RPMI7951 (cell line): Measurements from ENCODE around the gene ECI2. TPM values are rescaled to one million over a fixed set of nuclear protein-coding genes. Genes with fewer than 3 reads are reported as not detected.

Experiments
- DNase-seq: peaks from one replicate; pipeline ENCODE4 v3.0.0-alpha.2; 2012; ENCODE audit warnings: low read depth
- total RNA-seq: library from RNA; depleted of rRNA; stranded (reverse); fragments of >200 nt; shearing (Covaris generic); gene quantifications from 2 replicates; pipeline ENCODE4 v1.2.3, GENCODE V29; 2014; rRNA removed

The ECI2 gene
- 154 and 176 TPM in 2 replicates for total RNA-seq

DNA sequence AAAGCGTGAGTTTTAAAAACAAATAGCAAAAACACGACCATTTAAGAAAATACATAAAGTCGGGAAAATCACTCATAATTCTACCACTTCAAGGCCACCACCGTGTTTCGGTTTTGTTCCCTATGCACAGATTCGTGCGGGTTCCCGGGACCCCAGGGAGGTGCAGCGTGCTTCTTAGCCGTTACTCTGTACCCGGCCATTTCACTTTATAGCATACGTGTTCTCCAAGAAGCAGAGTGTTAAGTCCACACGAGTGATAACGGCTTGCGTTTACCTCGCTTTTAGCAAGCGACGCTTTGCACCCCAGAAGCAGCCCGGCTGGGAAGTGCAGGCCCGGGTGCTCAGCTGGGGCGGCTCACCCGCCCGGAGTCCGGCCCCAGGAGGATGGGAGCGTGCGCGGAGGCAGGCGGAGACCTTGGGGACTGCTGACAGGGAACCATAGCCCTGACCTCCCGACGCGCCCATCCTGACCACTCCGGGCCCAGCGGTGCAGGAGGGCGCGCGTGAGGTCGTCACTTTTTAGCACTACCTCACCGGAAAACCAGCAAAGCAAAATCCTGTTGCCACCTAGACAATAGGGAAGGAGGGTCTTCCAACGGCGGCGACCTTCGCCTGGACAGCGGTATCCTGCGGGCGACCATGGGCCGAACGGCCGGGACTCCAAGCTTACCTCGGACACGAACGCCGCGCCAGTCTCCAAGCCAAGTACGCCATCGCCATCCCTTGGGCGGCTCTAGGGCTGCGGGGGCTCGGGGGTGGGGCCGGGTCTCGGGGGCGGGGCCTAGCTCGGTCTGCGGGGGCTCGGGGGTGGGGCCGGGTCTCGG is at the start of gene ECI2:
TSS of gene ECI2 (minus strand) at position 735 of the 824 bp plus-strand sequence. CDS start at position 720, 15 bp downstream.
- DNase-seq: peak; percentile 76

- peak; percentile 53 for DNase-seq
These were observed 45.4 kb upstream of the ECI2 start for GRCh38 chr6:4180652-4181255.

- no peak for DNase-seq
These were observed 44.7 kb upstream of the ECI2 start for GRCh38 chr6:4179960-4180651.

DNA sequence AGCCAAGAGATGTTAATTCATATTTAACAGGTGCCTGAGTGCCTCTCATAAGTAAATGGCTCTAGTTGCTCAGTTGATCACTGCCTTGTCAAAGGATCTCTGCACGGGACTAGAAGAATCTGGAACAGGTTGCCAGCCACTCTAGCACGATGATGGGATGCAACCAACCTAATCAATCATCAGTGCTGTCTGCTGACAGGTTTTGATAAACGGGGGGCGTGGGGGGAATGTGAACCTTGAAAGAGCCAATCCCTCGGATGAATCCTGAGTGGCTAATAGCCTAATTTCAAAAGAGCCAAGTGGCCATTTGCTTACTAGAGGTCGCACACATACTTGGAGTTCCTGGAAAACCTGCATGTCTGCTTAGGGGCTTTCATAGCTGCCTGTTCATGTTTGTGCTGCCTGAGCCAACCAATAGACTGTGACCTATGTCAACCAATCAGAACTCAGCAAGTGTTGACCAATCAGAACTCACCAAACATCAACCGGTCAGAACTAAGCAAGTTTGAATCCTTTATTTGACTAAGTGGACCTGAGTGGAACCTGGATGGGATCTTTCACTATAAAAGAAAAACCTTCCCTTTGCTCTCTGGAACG is 43.5 kb upstream of the ECI2 start:
- no peak for DNase-seq

DNA sequence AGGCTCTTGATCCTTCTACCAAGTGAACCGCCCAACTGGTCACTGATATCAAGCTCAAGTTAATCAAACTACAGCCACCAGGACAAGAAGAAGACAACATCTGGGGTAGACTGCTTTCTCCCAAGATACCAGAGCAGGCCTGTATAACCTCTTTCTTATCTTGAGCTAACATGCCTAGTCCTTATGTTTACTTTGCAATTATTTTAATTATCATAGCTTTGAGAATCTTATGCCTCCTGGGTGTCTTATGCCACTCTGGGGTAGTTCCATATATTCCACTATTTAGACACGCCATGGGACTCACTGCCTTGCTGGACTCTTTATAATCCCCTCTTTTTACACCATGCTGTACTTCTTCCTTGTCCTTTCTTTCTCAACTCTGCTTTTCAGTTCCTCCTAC is 41.5 kb upstream of the ECI2 start:
- DNase-seq: no peak

DNA sequence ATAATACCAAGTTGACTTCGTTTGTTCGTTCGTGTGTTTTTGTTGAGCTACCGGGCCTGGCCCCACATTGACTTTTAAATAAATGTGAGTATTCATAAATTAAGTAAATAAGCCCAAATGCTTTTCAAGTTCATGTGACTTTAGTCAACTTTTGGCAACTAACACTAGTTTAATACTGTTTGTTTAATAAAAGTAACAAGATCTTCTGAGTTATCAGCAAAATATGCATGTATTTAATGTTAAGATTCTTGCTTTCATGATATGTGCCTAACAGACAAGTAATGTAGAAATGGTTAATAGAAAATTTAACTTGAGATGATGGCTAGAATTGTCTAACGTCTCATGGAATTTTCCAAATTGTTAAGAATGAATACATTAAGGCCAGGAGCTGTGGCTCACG is 38.7 kb upstream of the ECI2 start:
- no peak for DNase-seq

DNA sequence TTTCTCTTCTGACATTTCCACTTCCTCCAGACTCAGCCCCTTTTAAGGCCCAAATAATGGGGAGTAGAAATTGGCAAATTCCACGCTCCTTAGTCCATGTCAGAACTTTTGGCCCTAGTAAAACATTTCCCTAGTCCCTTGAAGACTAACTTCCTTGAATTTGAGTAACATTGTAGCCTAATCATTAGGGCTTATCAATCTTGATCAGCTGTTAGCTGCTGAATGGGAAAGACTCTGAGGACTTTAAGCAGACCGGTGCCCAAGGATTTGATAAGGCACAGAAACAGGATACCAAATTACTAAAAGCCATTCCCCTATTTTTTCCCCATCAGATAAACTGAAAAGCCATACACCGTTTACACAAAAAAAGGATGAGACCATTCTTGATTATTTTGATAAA is 37.0 kb upstream of the ECI2 start:
- DNase-seq: no peak

DNA sequence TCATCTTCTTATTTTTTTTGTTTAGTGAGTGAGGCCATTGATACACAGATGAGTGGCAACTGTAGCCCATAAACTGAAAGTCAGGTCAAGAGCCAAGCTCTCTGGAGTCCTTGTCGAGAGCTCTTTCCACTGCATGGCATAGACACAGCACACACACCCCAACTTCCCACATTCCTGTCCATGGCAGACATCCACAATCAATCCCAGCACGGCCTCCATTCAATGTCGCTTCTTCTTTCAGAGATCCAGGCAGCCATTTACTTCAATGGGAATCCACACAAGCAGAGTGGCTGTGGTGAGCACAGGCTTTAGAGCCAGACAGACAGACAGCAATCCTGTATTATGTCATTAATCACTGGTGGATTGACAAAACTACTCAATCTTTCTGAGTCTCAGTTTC is 34.9 kb upstream of the ECI2 start:
- DNase-seq: no peak

- no peak for DNase-seq
These were observed 33.8 kb upstream of the ECI2 start for GRCh38 chr6:4169028-4169789.

- DNase-seq: no peak
These were observed 32.5 kb upstream of the ECI2 start for GRCh38 chr6:4167833-4168232.

DNA sequence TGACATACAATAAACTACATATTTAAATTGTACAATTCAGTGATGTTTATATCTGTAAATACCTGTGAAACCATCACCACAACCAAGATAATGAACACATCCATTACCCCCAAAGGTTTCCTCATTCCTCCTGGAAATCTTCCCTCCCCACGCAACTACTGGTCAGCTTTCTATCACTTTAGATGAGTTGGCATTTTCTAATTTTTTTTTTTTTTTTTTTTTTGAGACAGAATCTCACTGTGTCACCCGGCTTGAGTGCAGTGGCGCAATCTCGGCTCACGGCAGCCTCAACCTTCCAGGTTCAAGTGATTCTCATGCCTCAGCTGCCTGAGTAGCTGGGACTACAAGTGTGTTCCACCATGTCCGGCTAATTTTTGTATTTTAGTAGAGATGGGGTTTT is 31.7 kb upstream of the ECI2 start:
- DNase-seq: no peak

DNA sequence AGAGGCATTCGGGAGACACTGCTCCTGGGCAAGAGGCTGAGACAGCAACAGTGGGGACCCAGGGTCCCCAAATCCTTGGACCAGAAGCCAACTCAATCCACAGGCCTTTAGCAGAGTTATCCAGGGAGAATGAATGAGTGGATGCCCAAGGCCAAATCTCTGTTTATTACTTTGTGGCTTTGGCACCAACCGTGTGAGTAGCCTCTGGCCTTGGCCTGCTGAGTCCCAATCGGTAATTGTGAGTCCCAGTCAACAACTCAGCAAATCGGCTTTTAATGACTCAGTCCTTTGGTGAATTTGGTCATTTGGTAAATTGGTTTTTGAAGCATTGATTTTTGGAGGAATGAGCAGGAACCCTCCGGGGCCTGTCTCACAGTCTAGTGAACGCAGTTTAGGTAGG is 29.1 kb upstream of the ECI2 start:
- DNase-seq: peak; percentile 6

DNA sequence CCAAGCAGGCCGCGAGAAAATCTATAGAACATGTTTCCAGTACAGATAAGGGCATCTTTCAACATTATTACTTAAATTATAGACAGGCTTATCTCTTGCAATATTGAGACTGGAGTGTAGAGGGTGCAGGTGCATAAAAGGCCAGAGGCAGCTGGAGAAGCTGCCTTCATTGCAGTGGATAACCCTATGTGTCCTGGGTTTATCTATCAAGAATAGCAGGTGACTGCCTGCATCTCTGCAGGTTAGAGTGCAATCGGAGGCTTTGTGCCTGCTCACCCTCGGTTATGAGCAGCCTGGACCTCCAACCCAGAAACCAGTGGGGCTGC is 28.7 kb upstream of the ECI2 start:
- no peak for DNase-seq

GRCh38 chr6:4163408-4164116 is 28.2 kb upstream of the ECI2 start:
- no peak for DNase-seq

GRCh38 chr6:4162370-4162769 is 27.0 kb upstream of the ECI2 start:
- DNase-seq: no peak

- DNase-seq: no peak
These were observed 24.1 kb upstream of the ECI2 start for GRCh38 chr6:4159491-4159890.

DNA sequence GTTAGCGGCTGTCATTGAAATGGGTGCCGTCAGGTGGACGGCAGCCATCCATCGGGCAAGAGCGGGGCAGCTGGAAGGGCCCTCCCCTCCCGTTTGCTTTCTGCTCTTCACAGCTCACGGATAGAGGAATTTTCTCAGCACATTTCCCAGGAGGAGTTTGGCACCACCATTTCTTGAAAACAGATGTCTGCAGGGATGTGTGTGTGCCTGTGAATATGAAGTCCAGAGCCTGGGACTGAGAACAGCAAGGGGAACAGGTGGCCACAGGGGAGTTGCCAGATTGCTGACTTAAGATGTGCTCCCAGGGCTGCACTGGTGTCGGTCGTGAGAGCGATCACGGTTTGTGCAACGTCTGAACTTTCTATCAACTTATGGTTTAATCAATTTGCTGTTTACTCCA is 22.1 kb upstream of the ECI2 start:
- no peak for DNase-seq

DNA sequence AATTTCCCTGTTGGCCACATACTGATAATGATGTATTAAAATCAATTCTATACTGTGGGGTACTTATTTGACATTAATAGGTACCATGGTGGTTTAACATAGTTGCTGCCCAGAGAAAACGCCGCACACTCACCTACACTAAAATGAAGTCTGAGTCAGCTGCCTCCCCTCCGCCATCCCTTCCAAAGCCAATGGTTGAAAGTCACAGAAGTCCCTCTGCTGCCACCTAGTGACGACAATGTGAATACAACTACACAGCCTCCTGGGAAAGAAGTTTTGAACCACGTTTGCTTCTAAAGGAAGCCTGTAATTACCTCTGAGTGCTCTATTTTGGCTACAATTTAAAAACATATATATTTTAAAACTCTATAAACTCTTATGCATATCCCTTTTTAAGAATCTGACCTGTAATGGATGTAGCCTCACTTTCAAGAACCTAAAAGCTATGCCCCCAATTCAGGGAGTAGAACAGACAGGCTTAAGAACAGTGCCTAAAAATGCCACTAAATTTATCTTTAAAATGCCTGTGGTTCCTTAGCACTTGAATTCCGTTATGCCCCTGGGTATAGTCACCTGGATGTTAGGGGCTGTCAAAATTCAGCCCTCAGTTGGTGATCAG is 20.6 kb upstream of the ECI2 start:
- peak; percentile 80 for DNase-seq

- DNase-seq: no peak
These were observed 18.2 kb upstream of the ECI2 start for GRCh38 chr6:4153514-4153985.

- DNase-seq: no peak
These were observed 9.7 kb upstream of the ECI2 start for GRCh38 chr6:4145083-4145482.

- DNase-seq: no peak
These were observed 3.9 kb upstream of the ECI2 start for GRCh38 chr6:4139272-4139671.
